ENCODE results near the gene KIF20B.
"Not testable (repeated sequence)": the region's sequence is repeated elsewhere in the genome, so short reads cannot be mapped to it uniquely, and the experiment has no call there.

The KIF20B gene

GRCh38 chr10:89685936-89686335 is 15.5 kb upstream of the KIF20B start:
- DNase-seq = no peak

- no peak for DNase-seq
Observed at GRCh38 chr10:89690027-89690426, 11.4 kb upstream of the KIF20B start.

- no peak for DNase-seq
Observed at GRCh38 chr10:89692416-89692815, 9.0 kb upstream of the KIF20B start.

- DNase-seq = no peak
Observed at GRCh38 chr10:89693176-89693575, 8.2 kb upstream of the KIF20B start.

- no peak for DNase-seq
Observed at GRCh38 chr10:89695307-89695706, 6.1 kb upstream of the KIF20B start.

GRCh38 chr10:89697946-89698345 is 3.4 kb upstream of the KIF20B start:
- DNase-seq = no peak

- no peak for DNase-seq
Observed at GRCh38 chr10:89699581-89700064, 1.8 kb upstream of the KIF20B start.

GRCh38 chr10:89700923-89701241 is 508 bp upstream of the KIF20B start:
- no peak for DNase-seq

GRCh38 chr10:89702121-89702480 is 711 bp downstream of the KIF20B start:
- DNase-seq = peak; percentile 23

GRCh38 chr10:89705466-89705865 is 4.1 kb downstream of the KIF20B start:
- no peak for DNase-seq

GRCh38 chr10:89706011-89706410 is 4.6 kb downstream of the KIF20B start:
- no peak for DNase-seq

- no peak for DNase-seq
Observed at GRCh38 chr10:89707372-89707771, 6.0 kb downstream of the KIF20B start.

- DNase-seq = no peak
Observed at GRCh38 chr10:89710753-89711152, 9.4 kb downstream of the KIF20B start.

GRCh38 chr10:89734616-89735015 is 33.2 kb downstream of the KIF20B start:
- DNase-seq = no peak

GRCh38 chr10:89738551-89739209 is 37.3 kb downstream of the KIF20B start:
- peak; percentile 15 for DNase-seq

GRCh38 chr10:89741126-89741762 is 39.9 kb downstream of the KIF20B start:
- DNase-seq = no peak

- no peak for DNase-seq
Observed at GRCh38 chr10:89744026-89744425, 42.6 kb downstream of the KIF20B start.

GRCh38 chr10:89745903-89746302 is 44.5 kb downstream of the KIF20B start:
- no peak for DNase-seq

GRCh38 chr10:89750441-89750840 is 49.1 kb downstream of the KIF20B start:
- no peak for DNase-seq

GRCh38 chr10:89755374-89755773 is 54.0 kb downstream of the KIF20B start:
- DNase-seq = no peak

GRCh38 chr10:89759531-89759930 is 58.1 kb downstream of the KIF20B start:
- no peak for DNase-seq

- DNase-seq = not testable (repeated sequence)
Observed at GRCh38 chr10:89763671-89764070, 62.3 kb downstream of the KIF20B start.

- no peak for DNase-seq
Observed at GRCh38 chr10:89771684-89772083, 70.3 kb downstream of the KIF20B start.

- DNase-seq = no peak
Observed at GRCh38 chr10:89773081-89773480, 71.7 kb downstream of the KIF20B start.

GRCh38 chr10:89776665-89777064 is 75.3 kb downstream of the KIF20B start:
- DNase-seq = no peak
